Measurements from ENCODE around the gene EP400. TPM values are rescaled to one million over a fixed set of nuclear protein-coding genes. Genes with fewer than 3 reads are reported as not detected.

EP400 gene
- total and polyA plus RNA-seq, 2 of the 8 experiments (the other 6 are each of a cell fraction or from before 2014, with no cell fraction given): 13.1 to 69.7 TPM

- TF ChIP-seq BCL11A (IDR thresholded peaks at IDR 0.05; ENCODE audit: low read depth in 2 of 2, low read length in 2 of 2) (no peak), ASH2L (IDR thresholded peaks at IDR 0.05; ENCODE audit: low read length) (no peak), E2F6 (IDR thresholded peaks at IDR 0.05) (no peak), SP2 (IDR thresholded peaks at IDR 0.05; ENCODE audit: low read length) (no peak), RXRA (IDR thresholded peaks at IDR 0.05; ENCODE audit: insufficient read depth, low read depth, low read length) (no peak), TEAD4 (IDR thresholded peaks at IDR 0.05; ENCODE audit: low read depth, low read length) (no peak), CTBP2 (IDR thresholded peaks at IDR 0.05; ENCODE audit: borderline replicate concordance, insufficient read depth, insufficient read length, low read length) (no peak), RBBP5 (IDR thresholded peaks at IDR 0.05; ENCODE audit: borderline replicate concordance, low read depth, low read length) (no peak), USF2 (IDR thresholded peaks at IDR 0.05; ENCODE audit: low read length) (no peak)
Observed at GRCh38 chr12:132071040-132071810, 121.5 kb downstream of the EP400 start (continued).

Measured in H1 (cell line).